ENCODE data around the gene PRSS53.

GRCh38 chr16:31125844-31126243 is 37.1 kb upstream of the PRSS53 start:
- TF ChIP-seq SUZ12 (IDR thresholded peaks at IDR 0.05; ENCODE audit: extremely low read depth, insufficient read depth, insufficient read length) (no peak), YY1 (IDR thresholded peaks at IDR 0.05; ENCODE audit: insufficient read depth, insufficient read length) (no peak), ZNF274 (IDR thresholded peaks at IDR 0.05; ENCODE audit: low read depth, low read length) (no peak)
